ENCODE data around the gene LGALS3BP.

LGALS3BP gene

DNA sequence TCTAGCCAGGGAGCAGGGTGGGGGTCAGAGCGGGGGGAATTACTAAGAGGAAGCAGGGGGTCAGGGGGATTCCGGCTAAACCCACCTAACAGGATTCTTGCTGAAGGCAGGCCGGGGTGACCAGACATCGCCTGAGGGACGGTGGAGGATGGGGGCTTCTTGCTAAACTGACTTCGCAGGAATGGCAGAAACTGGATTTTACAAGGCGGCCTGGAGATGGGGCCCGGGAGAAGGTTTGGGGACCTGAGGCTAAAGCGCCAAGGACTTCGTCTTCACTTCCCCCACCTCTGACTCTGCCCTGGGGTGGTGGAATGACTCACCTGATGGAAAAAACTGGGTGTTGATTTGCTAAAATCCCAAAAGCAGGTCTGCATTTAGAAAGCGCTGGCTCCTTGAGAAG lies 23.5 kb downstream of the LGALS3BP start:
- DNase-seq: no peak
- Histone ChIP-seq H3K36me3 (replicated peaks) (no peaks in the 10 kb centered on the region), H3K27ac (no peak overlapping the region), H3K4me3 (ENCODE audit: low read depth, low read length) (no peak overlapping the region), H3K27me3 (replicated peaks) (no peaks in the 10 kb centered on the region)
- in situ Hi-C loops (cut with HindIII; ENCODE audit: low pct_ligation_motif_present, low sequenced_read_pairs): no loop called here
- TF ChIP-seq, protein P1, sequence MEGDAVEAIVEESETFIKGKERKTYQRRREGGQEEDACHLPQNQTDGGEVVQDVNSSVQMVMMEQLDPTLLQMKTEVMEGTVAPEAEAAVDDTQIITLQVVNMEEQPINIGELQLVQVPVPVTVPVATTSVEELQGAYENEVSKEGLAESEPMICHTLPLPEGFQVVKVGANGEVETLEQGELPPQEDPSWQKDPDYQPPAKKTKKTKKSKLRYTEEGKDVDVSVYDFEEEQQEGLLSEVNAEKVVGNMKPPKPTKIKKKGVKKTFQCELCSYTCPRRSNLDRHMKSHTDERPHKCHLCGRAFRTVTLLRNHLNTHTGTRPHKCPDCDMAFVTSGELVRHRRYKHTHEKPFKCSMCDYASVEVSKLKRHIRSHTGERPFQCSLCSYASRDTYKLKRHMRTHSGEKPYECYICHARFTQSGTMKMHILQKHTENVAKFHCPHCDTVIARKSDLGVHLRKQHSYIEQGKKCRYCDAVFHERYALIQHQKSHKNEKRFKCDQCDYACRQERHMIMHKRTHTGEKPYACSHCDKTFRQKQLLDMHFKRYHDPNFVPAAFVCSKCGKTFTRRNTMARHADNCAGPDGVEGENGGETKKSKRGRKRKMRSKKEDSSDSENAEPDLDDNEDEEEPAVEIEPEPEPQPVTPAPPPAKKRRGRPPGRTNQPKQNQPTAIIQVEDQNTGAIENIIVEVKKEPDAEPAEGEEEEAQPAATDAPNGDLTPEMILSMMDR (IDR thresholded peaks at IDR 0.05; ENCODE audit: low read depth, low read length, missing control alignments): no peak

DNA sequence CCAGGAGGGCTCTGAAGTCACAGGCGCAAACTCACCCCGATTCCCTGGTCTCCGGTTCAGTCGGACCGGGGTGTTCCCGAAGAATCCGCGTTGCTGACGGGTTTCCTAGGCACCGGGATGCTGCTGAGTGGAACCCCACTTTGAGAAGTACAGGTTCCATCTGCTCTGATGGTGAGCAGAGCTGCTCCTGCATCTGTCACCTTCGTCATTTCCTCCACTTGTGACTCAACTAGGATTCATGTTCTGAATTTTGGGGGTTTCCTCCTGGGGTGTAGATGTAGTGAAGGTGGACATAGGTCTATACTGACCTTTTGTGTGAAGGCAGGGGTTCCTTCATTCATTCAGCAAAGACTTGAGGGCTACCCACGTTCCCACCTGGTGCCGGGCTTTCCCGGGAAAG lies 25.0 kb downstream of the LGALS3BP start:
- DNase-seq: no peak
- H3K27me3 ChIP-seq (replicated peaks): no peaks in the 10 kb centered on the region

DNA sequence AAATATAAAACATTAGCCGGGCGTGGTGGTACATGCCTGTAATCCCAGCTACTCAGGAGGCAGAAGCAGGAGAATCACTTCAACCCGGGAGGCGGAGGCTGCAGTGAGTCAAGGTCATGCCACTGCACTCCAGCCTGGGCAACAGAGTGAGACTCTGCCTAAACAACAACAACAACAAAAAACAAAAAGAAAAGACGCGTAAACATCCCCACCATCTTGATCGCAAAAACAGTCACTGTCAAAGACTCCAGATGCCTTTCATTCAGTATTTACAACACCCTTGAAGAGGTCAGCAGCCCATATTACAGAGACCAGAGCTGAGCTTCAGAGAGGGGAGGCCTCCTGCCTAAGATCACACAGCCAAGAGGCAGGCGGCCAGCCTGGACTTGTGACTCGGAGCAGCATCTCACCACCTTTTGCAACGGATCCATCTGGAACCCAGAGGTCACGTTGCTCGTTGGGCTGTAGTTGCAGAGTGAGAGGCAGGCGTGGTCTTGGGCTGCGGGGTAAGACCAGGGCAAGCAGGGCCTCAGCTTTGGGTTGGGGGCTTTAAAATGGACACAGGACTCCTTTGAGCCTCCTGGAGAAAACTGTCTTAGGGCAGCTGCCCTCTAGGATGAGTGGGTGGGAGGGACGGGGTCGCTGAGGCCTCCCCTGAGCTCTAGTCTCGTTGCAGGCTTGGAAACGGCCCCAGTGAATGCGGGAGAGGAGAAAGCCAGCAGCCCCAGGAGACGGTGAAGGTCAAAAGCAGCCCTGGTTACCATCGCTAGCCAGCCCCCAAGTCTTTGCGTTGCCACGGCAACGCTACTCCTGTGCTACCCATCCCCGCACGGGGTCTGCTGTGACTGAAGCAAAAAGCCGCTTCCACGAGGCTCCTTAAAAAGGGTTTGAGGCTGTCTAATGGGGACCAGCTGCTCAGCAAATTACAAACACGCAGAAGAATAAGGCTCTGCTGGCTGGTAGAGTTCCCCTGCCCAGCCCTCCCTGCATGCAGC lies 26.1 kb downstream of the LGALS3BP start:
- Histone ChIP-seq H3K27ac (no peak overlapping the region), H3K36me3 (replicated peaks) (no peaks in the 10 kb centered on the region), H3K27me3 (replicated peaks) (no peaks in the 10 kb centered on the region), H3K4me3 (ENCODE audit: low read depth, low read length) (no peak overlapping the region)
- TF ChIP-seq, protein P1 (IDR thresholded peaks at IDR 0.05; ENCODE audit: low read depth, low read length, missing control alignments): no peak
- no peak for DNase-seq
- in situ Hi-C loops (cut with HindIII; ENCODE audit: low pct_ligation_motif_present, low sequenced_read_pairs): no loop called here

More for the DNA sequence above, 25.0 kb downstream of the LGALS3BP start:
- in situ Hi-C loops (cut with HindIII; ENCODE audit: low pct_ligation_motif_present, low sequenced_read_pairs): no loop called here
- TF ChIP-seq, protein P1 (IDR thresholded peaks at IDR 0.05; ENCODE audit: low read depth, low read length, missing control alignments): no peak
- H3K4me3 ChIP-seq (ENCODE audit: low read depth, low read length): no peak overlapping the region
- no peaks in the 10 kb centered on the region for H3K36me3 ChIP-seq (replicated peaks)
- H3K27ac ChIP-seq: no peak overlapping the region

DNA sequence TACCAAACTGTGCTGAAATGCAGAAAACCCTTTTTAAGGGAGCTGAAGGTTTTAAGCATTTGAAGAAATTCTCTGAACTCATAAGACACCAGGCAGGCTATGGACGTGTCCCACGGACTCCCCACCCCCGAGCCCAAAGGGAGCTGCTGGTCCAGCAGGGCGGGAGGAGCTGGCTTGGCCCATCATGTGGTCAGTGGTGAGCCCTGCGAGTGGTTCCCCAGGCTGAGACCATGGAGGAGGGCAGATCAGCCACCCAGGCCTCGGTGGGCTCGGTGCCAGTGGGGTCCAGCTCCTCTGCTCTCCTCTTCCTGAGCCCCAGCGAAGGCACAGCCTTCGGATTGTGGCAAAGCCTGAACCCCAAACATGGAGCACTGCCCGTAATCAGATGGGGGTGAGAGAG lies 27.0 kb downstream of the LGALS3BP start:
- H3K4me3 ChIP-seq (ENCODE audit: low read depth, low read length): no peak overlapping the region
- TF ChIP-seq, protein P1 (IDR thresholded peaks at IDR 0.05; ENCODE audit: low read depth, low read length, missing control alignments): no peak
- H3K36me3 ChIP-seq (replicated peaks): no peaks in the 10 kb centered on the region
- no peak overlapping the region for H3K27ac ChIP-seq
- no peak for DNase-seq
- H3K27me3 ChIP-seq (replicated peaks): no peaks in the 10 kb centered on the region
- in situ Hi-C loops (cut with HindIII; ENCODE audit: low pct_ligation_motif_present, low sequenced_read_pairs): no loop called here

DNA sequence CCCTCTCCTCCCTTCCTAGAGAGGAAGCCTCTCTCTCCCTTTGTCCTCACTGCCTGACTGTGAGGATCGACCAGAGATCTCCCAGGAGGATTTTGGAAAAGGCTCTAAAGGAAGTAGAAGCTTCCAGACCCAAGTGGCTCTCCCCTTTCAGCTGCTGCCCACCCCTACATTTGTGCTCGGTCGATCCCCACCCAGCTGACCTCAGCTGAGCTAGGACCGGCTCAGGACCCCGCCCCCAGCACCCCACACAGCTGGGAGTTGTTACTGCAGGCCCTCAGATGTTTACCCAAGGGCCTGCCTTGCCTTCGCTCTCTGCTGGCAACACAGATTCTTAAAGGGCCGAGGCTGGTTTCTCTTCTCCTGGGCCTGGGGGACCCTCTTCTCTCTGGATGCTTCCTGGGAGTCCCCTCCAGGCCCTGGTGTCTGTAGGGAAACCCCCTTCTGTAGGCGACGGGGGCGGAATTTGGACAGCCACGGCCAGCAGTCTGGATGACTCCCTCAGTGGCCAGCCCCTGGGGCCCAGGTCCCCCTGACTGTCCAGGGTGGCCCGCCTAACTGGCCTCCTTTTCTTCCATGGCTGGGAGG lies 27.7 kb downstream of the LGALS3BP start:
- no peak overlapping the region for H3K4me3 ChIP-seq (ENCODE audit: low read depth, low read length)
- no peak for DNase-seq
- TF ChIP-seq, protein P1 (IDR thresholded peaks at IDR 0.05; ENCODE audit: low read depth, low read length, missing control alignments): no peak
- H3K36me3 ChIP-seq (replicated peaks): no peaks in the 10 kb centered on the region
- in situ Hi-C loops (cut with HindIII; ENCODE audit: low pct_ligation_motif_present, low sequenced_read_pairs): no loop called here
- no peaks in the 10 kb centered on the region for H3K27me3 ChIP-seq (replicated peaks)
- no peak overlapping the region for H3K27ac ChIP-seq
